Spleen (tissue), 11 donors: ENCODE data around the gene ZXDC. TPM values are rescaled to one million over a fixed set of nuclear protein-coding genes. Genes with fewer than 3 reads are reported as not detected.

Source experiments
- DNase-seq: peaks from one replicate; pipeline ENCODE4 v3.0.0-alpha.2; 2020
- H3K27ac ChIP-seq, 8 donors: fragments of 200-600 bp; sonication (generic) in 7 of 8; 1 replicate in 4 of 8; 2 replicates in 4 of 8; pipeline versions ENCODE4 v1.5.0 to v1.8.0; 2016 to 2021; ENCODE audit warnings: inconsistent platforms in 4 of 8, mild to moderate bottlenecking in 4 of 8, moderate library complexity in 1 of 8
- H3K27me3 ChIP-seq, 7 donors: fragments of 200-600 bp; sonication (generic) in 6 of 7; replicated peaks in 1 of 7; 1 replicate in 4 of 7; 2 replicates in 3 of 7; pipeline versions ENCODE4 v1.5.0 to v1.8.0; 2016 to 2021; ENCODE audit warnings: inconsistent platforms in 3 of 7, mild to moderate bottlenecking in 1 of 7
- H3K36me3 ChIP-seq, 6 donors: fragments of 200-600 bp; sonication (generic) in 5 of 6; 1 replicate in 4 of 6; 2 replicates in 2 of 6; pipeline versions ENCODE4 v1.5.0 to v1.8.0; 2016 to 2021; ENCODE audit warnings: inconsistent platforms in 2 of 6
- H3K4me1 ChIP-seq, 6 donors: fragments of 200-600 bp; sonication (generic) in 5 of 6; 1 replicate in 3 of 6; 2 replicates in 3 of 6; pipeline versions ENCODE4 v1.5.0 to v1.8.0; 2016 to 2021; ENCODE audit warnings: inconsistent platforms in 3 of 6
- H3K4me3 ChIP-seq, 8 donors: fragments of 200-600 bp; sonication (generic) in 7 of 8; 1 replicate in 4 of 8; 2 replicates in 4 of 8; pipeline versions ENCODE4 v1.5.0 to v1.8.0; 2016 to 2021; ENCODE audit warnings: inconsistent platforms in 4 of 8, mild to moderate bottlenecking in 4 of 8, moderate library complexity in 2 of 8
- H3K9me3 ChIP-seq, 8 donors: fragments of 200-600 bp; sonication (generic) in 7 of 8; 1 replicate in 4 of 8; 2 replicates in 4 of 8; pipeline versions ENCODE4 v1.5.0 to v1.8.0; 2016 to 2021; ENCODE audit warnings: inconsistent platforms in 4 of 8
- POLR2A ChIP-seq, 3 donors: fragments of 450-650 bp; IDR thresholded peaks; one replicate each; pipeline ENCODE4 v1.5.1; 2017; ENCODE audit warnings: antibody characterized with exemption in 3 of 3, mild to moderate bottlenecking in 1 of 3
- POLR2AphosphoS5 ChIP-seq, 3 donors: sonication (generic); formaldehyde crosslinking; IDR thresholded peaks; one replicate each; pipeline ENCODE4 v1.5.1; 2017; ENCODE audit warnings: antibody characterized with exemption in 3 of 3
- WGBS, 5 donors: extraction: QIAGEN DNeasy Blood & Tissue Kit in 3 of 5; methylation state at CpG; one replicate each; pipeline versions ENCODE4 v1.1.5 to v1.1.7; 2013 to 2018; 5-methylcytosine and 5-hydroxymethylcytosine counted together
- intact Hi-C: fragments of 100-400 bp; cut with DNase I; formaldehyde crosslinking; loops from one replicate; pipeline ENCODE4 v1.15.0; 2023; ENCODE audit warnings: low total_unique reads
- polyA plus RNA-seq, 3 donors: library from polyadenylated mRNA; stranded (reverse); fragments of 200-250 nt; gene quantifications; one replicate each; pipeline ENCODE4 v1.2.1, GENCODE V29; 2013
- total RNA-seq, 7 donors: library from RNA; depleted of rRNA in 3 of 7; stranded (reverse); fragments of >200 nt in 3 of 7; fragmentation: NEBNext Ultra II Directional in 4 of 7; extraction: Animal tissue kit (Norgen Biotek cat#: 25700) in 4 of 7; gene quantifications; one replicate each; pipeline versions ENCODE4 v1.1.0 to v1.2.1, GENCODE V29; 2016 to 2021
- TF ChIP-seq, protein P1 (sequence below), 11 experiments: fragments of 200-600 bp in 7 of 11; fragments of 450-650 bp in 4 of 11; sonication (generic) in 4 of 11; IDR thresholded peaks in 8 of 11; conservative IDR thresholded peaks in 3 of 11; 1 replicate in 7 of 11; 2 replicates in 4 of 11; pipeline versions ENCODE4 v1.4.0 to v1.8.0; 2016 to 2021; ENCODE audit warnings: antibody characterized with exemption in 11 of 11, inconsistent platforms in 4 of 11, mild to moderate bottlenecking in 1 of 11
- donor health status: healthy with polysubstance abuse.
- donor health status: DM: no; HTN: no; CAD: no; lungs with moderate emphysema.
- donor health status: DM: no; HTN: no; CAD: no.
- donor health status: Bipolar disorder and iron deficiency.
- donor health status: healthy.
- donor health status: DM: no; HTN: no; CAD: no.
- donor health status: DM: yes; HTN: yes; CAD: no.

ZXDC gene
- total and polyA plus RNA-seq, 10 donors = 7.5 to 75.3 (median 48.1) TPM

DNA sequence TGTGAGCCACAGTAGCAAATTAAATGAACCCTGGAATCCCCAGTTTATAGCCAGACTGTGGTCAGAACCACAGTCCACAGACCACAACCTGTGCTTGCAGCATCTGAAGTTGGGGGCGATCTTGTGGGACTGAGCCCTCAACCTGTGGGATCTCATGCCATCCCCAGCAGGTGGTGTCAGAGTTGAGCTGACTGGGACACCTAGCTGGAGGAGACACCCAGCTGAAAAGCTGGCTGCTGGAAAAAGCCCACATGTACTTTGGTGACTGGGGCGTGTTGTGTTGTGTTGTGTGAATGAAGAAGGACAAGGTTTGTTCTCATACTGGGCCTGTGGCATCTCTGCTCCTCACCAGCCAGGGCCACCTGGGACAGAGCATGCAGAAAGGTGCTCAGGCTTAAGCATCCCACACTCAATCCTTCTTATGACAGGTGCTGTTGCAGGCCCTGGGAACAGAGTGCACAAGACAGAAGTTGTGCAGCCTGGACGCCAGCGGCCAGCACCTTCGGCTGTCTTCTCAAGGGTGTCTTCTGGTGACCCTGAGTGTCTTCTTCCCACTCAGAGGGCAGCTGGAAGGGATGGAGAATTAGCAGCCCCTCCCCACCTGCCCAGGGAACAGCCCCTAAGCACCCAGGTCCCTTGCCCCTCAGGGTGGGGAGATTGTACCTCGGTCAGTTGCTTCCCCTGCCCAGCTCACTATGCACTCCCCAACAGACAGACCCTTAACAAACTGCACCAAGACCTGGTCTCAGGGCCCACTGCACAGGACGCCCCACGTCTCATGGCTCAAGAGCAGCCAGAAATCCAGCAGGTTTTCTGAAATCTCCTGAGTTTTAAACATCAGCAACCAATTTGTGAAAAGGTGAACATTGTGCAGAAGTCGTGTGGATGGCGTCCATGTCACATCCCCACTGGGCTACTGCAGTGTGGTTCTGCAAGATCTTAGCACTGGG is 44.1 kb upstream of the ZXDC start:
- Histone ChIP-seq H3K4me1 (peaks cover 0 to 28% (median 19%) of the 10 kb centered on the region in 6 donors), H3K4me3 (no peak overlapping the region), H3K27ac (no peak overlapping the region), H3K9me3 (no peaks in the 10 kb centered on the region), H3K27me3 (peaks cover 0 to 43% (median 13%) of the 10 kb centered on the region in 7 donors), H3K36me3 (no peaks in the 10 kb centered on the region)
- peak; percentile 55 for DNase-seq
- TF ChIP-seq POLR2AphosphoS5 (IDR thresholded peaks at IDR 0.05) (no peak), POLR2A (IDR thresholded peaks at IDR 0.05) (no peak)
- TF ChIP-seq, protein P1, sequence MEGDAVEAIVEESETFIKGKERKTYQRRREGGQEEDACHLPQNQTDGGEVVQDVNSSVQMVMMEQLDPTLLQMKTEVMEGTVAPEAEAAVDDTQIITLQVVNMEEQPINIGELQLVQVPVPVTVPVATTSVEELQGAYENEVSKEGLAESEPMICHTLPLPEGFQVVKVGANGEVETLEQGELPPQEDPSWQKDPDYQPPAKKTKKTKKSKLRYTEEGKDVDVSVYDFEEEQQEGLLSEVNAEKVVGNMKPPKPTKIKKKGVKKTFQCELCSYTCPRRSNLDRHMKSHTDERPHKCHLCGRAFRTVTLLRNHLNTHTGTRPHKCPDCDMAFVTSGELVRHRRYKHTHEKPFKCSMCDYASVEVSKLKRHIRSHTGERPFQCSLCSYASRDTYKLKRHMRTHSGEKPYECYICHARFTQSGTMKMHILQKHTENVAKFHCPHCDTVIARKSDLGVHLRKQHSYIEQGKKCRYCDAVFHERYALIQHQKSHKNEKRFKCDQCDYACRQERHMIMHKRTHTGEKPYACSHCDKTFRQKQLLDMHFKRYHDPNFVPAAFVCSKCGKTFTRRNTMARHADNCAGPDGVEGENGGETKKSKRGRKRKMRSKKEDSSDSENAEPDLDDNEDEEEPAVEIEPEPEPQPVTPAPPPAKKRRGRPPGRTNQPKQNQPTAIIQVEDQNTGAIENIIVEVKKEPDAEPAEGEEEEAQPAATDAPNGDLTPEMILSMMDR (IDR thresholded peaks at IDR 0.05 in 8 of 11, conservative IDR thresholded peaks at IDR 0.05 in 3 of 11) = no peak
- intact Hi-C loops = loop anchor here (10.0 kb wide), 1 partner anchor 135 kb away; the partner anchor contains the start of gene TXNRD3
- WGBS, 5 donors = 70 to 86% (median 80%) methylated on average over 7 to 10 of the region's 10 CpGs

DNA sequence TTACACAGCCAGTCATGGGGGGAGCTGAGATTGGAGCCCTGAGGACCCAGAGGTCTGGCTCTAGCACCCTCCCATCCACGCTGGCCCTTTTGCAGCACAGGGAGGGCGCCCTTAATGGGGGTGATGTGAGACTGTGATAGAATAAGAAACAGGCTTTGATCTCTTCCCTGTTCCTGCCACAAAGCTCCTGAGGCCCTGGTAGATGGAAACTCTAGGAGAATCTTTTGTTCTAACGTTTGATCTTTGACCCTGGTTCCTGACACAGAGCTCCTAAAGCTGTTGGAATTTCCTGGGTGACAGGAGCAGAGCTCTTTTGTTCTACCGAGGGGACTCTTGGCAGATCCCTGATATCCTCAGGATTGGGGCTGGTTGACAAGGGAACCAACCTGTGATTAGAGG is 43.1 kb upstream of the ZXDC start:
- Histone ChIP-seq H3K27me3 (peaks cover 0 to 33% (median 3%) of the 10 kb centered on the region in 7 donors), H3K9me3 (no peaks in the 10 kb centered on the region), H3K4me3 (no peak overlapping the region), H3K27ac (no peak overlapping the region), H3K4me1 (peaks cover 0 to 18% (median 9%) of the 10 kb centered on the region in 6 donors), H3K36me3 (no peaks in the 10 kb centered on the region)
- 57 to 80% (median 76%) methylated on average over 4 of the region's 4 CpGs for WGBS, 5 donors
- intact Hi-C loops = no loop called here
- TF ChIP-seq POLR2AphosphoS5 (IDR thresholded peaks at IDR 0.05) = no peak
- no peak for TF ChIP-seq POLR2A (IDR thresholded peaks at IDR 0.05)
- TF ChIP-seq, protein P1 (IDR thresholded peaks at IDR 0.05 in 8 of 11, conservative IDR thresholded peaks at IDR 0.05 in 3 of 11) = no peak
- peak; percentile 3 for DNase-seq

DNA sequence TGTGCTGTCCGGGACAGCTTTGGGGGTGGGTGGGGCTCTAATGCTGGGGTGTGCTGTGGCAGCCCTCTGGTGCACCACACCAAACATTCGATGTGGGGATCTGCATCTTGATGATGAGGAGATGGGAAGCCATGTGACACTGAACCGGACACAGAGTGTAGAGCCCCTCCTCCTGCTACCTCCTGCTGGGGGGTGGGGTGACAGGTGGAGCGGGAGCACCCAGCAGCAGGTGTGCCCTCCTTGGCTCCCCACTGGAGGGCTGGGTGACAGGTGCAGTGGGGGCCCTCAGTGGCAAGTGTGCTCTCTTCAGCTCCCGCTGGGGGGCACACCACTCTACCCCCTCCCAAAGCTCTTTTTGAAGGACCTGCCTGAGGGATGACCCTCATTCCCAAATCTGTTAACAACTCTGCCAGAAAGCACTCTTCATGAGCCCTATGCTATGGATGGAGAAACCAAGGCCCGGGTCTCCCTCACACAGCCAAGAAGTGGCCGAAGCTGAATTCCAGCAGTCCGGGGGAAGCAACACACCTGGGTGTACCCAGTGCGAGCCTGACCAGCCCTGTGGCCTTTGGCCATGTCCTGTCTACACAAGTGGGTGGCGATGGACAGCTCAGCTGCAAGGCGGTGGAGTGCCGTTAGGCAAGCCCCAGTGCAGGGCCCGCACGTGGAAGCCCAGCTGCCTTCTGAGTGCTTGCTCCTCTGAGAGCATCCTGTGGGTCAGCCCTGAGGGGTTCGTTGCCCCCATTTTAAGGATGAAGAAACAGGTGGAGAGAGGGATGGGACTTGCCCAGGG is 42.5 kb upstream of the ZXDC start:
- Histone ChIP-seq H3K27ac (no peak overlapping the region), H3K4me1 (peaks cover 0 to 12% (median 5%) of the 10 kb centered on the region in 6 donors), H3K4me3 (no peak overlapping the region), H3K27me3 (peaks cover 0 to 27% (median 0%) of the 10 kb centered on the region in 7 donors), H3K9me3 (no peaks in the 10 kb centered on the region), H3K36me3 (no peaks in the 10 kb centered on the region)
- 81 to 85% (median 82%) methylated on average over 11 to 15 of the region's 15 CpGs for WGBS, 5 donors
- TF ChIP-seq POLR2A (IDR thresholded peaks at IDR 0.05) (no peak), POLR2AphosphoS5 (IDR thresholded peaks at IDR 0.05) (no peak)
- TF ChIP-seq, protein P1 (IDR thresholded peaks at IDR 0.05 in 8 of 11, conservative IDR thresholded peaks at IDR 0.05 in 3 of 11) = no peak
- intact Hi-C loops = no loop called here
- peak; percentile 64 for DNase-seq
